HG02938 (cell line): ENCODE data around the gene MYOM1.

Experiments
- ATAC-seq: cut with Tn5 transposase; IDR thresholded peaks from one replicate; pipeline ENCODE4 v1.9.1; 2021; ENCODE audit warnings: mild to moderate bottlenecking, moderate library complexity; ENCODE audit not compliant: unreplicated experiment

The MYOM1 gene

GRCh38 chr18:3219631-3220335 lies at the start of gene MYOM1:
TSS of gene MYOM1 (minus strand) at chr18:3219968. CDS start at chr18:3215223, 4,745 bp downstream.
- no peak for ATAC-seq

DNA sequence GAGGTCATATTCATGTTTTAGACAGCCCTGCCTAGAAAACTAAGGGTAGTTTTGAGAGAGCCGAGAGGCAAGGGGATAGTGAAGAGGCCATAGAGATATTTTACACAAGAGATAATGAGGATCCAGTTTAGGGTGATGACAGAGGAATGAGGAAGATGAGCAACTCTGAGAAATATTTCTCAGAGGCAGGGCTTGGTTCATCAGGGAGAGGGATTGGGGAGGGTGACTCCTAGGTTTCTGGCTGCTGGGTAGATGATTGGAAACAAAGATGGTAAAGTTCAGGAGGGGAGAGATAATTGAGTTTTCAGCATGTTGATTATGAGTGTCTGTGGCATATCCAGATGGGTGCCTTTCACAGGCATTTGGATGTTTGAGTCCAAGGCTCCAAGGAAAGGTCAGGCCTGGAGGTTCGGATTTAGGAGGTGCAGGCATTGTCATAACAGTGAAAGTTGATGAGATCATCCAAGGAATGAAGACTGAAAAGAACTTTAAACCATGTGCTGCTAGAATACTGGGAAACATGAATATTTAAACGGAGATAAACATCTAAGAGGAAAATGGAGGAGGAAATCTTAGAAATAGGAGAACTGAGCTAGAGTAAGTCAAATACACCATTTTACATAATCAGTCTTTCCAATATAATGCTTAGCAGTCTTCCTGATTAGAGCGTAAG lies 49.6 kb upstream of the MYOM1 start:
- no peak for ATAC-seq

- ATAC-seq: no peak
These were observed 48.5 kb upstream of the MYOM1 start for GRCh38 chr18:3268306-3268705.

- ATAC-seq: no peak
These were observed 46.4 kb upstream of the MYOM1 start for GRCh38 chr18:3266062-3266608.

DNA sequence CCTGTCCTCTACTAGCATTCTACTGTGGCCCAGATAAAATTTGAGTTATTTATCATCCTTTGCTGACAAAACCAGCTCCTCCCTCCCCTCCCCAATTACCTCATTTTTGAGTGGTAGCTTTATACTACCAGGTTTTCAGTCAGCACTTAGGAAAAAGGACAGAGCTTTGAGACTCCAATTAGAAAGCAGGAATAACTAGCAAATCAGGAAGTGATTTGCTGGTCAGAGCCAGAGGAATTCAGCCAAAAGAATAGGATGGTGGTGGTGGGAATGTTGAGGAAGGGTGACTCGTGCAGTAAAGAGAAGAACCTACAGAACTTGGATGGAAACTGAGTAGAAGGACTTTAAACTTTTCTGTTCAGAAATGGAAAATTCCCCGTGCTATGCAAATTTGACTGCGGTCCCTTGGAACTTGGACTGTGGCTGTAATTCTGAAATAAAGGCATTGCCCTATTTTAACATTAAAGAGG lies 45.8 kb upstream of the MYOM1 start:
- ATAC-seq: no peak

- no peak for ATAC-seq
These were observed 44.6 kb upstream of the MYOM1 start for GRCh38 chr18:3264362-3264761.

- no peak for ATAC-seq
These were observed 43.4 kb upstream of the MYOM1 start for GRCh38 chr18:3263132-3263700.

GRCh38 chr18:3262234-3263131 lies 42.7 kb upstream of the MYOM1 start:
- ATAC-seq: peak; percentile 35

DNA sequence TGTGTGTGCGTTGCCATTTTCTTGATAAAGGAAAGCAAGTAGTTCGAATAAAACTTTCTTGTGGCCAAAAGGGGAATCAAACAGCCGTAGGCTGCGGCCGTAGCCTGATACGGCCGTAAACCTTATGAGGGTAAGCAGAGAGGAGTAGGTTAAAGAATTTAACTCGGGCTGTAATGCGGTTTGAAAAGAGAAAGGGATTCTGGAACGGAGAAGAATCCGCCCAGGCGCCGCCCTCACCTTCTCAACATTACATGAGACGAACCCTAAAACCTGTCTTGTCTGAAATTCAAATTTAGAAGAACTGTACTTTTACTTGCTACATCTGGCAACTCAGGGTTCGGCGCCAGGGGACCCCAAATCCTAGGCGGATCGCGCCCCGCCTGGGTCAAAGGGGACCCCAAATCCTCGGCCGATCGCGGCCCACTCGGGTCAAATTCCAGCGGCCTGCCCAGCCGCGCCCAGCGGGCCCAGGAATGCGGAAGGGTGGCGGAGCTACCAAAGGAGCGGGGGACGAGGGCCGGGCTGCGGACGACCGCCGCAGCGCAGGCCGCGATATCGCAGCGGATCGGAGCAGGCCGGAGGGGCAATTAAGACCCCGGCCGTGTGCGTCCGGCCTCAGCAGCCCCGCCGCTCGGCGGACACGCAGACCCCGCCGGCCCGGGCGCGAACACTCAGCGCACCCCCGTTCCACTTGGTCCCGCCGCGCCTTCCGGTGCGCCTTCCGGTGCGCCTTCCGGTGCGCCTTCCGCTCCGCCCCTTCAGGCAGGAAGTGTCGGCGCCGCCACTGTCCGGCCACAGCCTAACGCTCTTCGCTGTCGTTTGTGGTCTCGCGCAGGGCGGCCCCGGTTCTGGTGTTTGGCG lies 41.8 kb upstream of the MYOM1 start, which contains the start of gene MYL12B:
TSS of gene MYL12B (plus strand) at position 761 of the 861 bp plus-strand sequence. CDS start 10,766 bp downstream, outside the sequence.
- peak; percentile 78 for ATAC-seq

GRCh38 chr18:3260995-3261372 lies 41.2 kb upstream of the MYOM1 start:
- ATAC-seq: no peak

DNA sequence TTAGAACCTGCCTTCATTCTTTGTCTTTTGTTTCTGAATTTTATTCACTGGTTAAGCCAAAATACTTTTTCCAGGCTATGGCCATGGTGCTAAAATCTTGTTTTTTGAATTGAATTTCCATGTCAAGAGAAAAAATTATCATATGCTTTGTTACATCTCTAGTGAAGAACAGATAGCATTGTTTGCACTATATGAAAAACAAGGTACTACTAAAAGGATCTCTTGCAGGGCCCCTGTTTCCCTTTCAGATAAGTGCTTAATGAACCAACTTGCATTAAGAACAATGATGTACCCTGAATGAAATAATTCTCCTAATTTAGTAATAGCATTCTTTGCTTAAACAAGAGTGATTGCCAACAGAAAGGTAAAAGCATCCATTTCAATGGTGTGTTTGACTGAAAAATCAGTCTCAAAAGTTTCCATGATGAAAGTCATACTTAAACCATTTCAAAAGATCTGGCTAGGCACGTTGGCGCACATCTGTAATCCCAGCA lies 37.9 kb upstream of the MYOM1 start:
- ATAC-seq: no peak

- ATAC-seq: no peak
These were observed 37.2 kb upstream of the MYOM1 start for GRCh38 chr18:3256693-3257626.

DNA sequence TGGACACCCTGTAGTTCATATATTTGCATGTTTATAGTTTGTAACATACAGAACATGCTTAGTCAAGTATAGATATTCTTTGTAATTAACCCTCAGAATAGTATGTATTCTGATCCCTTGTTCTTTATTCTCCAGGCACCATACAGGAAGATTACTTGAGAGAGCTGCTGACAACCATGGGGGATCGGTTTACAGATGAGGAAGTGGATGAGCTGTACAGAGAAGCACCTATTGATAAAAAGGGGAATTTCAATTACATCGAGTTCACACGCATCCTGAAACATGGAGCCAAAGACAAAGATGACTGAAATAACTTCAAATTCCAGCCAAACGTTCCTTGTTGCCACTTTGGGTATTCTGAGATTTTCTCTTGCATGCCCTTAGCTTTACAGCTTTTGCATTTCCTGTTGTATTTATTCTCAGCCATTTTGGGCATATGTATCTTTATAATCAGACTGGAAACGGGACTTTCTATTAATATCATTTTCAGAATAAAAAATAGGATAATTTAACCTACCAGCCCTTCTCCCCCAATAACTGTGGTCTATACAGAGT lies 35.9 kb upstream of the MYOM1 start:
- ATAC-seq: no peak

DNA sequence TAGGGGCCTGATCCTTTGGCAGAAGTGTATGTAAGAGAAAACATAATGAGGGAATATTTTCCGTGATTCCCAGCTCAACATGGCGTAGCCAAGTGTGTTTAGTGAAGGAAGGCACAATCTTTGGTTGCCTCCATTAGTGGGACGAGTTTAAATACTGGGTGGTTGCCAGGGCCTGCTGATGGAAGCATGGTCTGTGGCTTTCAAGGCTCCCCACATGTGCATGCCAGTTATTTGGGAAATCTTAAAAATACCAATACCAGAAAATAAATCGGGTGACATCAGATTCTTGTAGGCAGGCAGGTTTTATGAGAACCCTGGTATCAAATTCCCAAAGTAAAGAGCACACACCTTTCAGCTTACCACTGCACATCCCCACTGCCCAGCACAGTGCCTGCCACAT lies 35.0 kb upstream of the MYOM1 start:
- ATAC-seq: no peak

DNA sequence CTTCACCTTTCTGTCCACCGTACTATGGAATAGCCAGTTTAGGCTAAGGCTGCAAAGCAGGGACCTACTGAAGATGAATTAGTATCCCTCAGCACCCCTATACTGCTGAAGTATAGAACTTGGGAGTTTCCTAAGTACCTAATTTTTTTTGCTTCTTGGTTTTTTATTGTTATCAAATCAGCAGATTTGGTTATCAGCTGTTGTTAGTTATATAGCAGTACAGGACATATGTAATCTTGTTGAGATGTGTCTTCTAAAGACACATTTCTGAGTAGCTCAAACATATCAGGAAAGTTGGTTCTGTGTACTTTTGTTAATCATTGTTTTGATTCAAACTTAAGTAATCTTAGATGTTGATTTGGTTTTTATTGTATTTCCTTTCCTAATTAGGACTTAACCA lies 33.1 kb upstream of the MYOM1 start:
- ATAC-seq: no peak

DNA sequence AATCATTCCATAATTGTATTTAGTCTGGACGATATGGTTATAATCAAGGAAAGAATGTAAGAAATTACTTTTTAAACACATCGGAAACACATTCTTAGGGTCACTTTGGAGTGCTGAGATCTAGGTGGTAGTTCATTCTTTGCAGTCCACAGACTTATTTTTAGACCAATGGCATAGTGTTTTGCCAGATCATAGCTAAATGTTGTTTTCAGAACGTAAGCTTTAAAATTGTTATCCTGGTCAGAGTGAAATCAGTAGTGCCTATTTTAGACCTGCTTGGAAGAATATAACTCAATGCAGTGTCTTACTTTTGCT lies 32.2 kb upstream of the MYOM1 start:
- no peak for ATAC-seq

GRCh38 chr18:3251249-3251962 lies 31.6 kb upstream of the MYOM1 start:
- ATAC-seq: no peak
